ENCODE data around the gene MRPL19.

DNA sequence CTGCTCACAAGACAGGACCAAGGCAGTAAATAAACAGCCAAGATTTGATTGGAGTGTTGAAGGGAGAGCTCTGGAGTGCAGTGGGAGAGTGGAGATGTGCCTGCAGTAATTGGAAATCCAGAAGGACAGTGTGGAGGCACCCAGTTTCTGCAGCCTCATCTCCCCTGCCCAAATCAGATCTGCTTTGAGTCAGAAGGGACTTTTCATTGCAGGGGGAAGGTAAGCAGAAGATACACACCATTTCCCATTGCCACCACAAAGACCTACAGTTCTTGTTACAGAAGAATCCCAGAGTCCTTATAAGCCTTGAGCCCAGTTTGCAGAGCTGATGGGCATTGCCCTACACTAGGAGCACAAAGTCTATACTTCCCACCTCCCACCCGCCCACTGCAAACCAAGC lies 91.4 kb downstream of the MRPL19 start:
- TF ChIP-seq, protein P1, sequence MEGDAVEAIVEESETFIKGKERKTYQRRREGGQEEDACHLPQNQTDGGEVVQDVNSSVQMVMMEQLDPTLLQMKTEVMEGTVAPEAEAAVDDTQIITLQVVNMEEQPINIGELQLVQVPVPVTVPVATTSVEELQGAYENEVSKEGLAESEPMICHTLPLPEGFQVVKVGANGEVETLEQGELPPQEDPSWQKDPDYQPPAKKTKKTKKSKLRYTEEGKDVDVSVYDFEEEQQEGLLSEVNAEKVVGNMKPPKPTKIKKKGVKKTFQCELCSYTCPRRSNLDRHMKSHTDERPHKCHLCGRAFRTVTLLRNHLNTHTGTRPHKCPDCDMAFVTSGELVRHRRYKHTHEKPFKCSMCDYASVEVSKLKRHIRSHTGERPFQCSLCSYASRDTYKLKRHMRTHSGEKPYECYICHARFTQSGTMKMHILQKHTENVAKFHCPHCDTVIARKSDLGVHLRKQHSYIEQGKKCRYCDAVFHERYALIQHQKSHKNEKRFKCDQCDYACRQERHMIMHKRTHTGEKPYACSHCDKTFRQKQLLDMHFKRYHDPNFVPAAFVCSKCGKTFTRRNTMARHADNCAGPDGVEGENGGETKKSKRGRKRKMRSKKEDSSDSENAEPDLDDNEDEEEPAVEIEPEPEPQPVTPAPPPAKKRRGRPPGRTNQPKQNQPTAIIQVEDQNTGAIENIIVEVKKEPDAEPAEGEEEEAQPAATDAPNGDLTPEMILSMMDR (IDR thresholded peaks at IDR 0.05; ENCODE audit: low read depth, low read length, poor library complexity, severe bottlenecking): no peak
- no peak for TF ChIP-seq EZH2phosphoT487 (IDR thresholded peaks at IDR 0.05; ENCODE audit: borderline replicate concordance, low read length)

Data from DOHH2 (cell line).